Thymus (tissue), 11 donors: ENCODE measurements around the gene PLTP. TPM values are rescaled to one million over a fixed set of nuclear protein-coding genes. Genes with fewer than 3 reads are reported as not detected.
"Not testable (repeated sequence)": the region's sequence is repeated elsewhere in the genome, so short reads cannot be mapped to it uniquely, and the experiment has no call there.

Experiments
- DNase-seq, 9 donors: peaks; one replicate each; pipeline ENCODE4 v3.0.0-alpha.2; 2013; ENCODE audit warnings: low spot score in 9 of 9, low read depth in 6 of 9, missing footprints in 1 of 9
- H3K27ac ChIP-seq, 2 donors: one replicate each; pipeline ENCODE4 v1.5.1; 2013; ENCODE audit warnings: control low read depth in 1 of 2, low read depth in 1 of 2, low read length in 1 of 2, mild to moderate bottlenecking in 1 of 2, moderate library complexity in 1 of 2
- H3K27me3 ChIP-seq, 2 donors: one replicate each; pipeline ENCODE4 v1.5.1; 2013; ENCODE audit warnings: low read length in 1 of 2; ENCODE audit not compliant: control insufficient read depth in 2 of 2, insufficient read depth in 1 of 2
- H3K36me3 ChIP-seq, 2 donors: one replicate each; pipeline ENCODE4 v1.5.1; 2013; ENCODE audit warnings: low read length in 1 of 2, mild to moderate bottlenecking in 1 of 2, moderate library complexity in 1 of 2; ENCODE audit not compliant: control insufficient read depth in 2 of 2, insufficient read depth in 2 of 2
- H3K4me1 ChIP-seq, 2 donors: one replicate each; pipeline ENCODE4 v1.5.1; 2013; ENCODE audit warnings: low read length in 2 of 2; ENCODE audit not compliant: control insufficient read depth in 2 of 2, insufficient read depth in 2 of 2
- H3K4me3 ChIP-seq, 2 donors: one replicate each; pipeline ENCODE4 v1.5.1; 2013; ENCODE audit warnings: low read length in 2 of 2, control low read depth in 1 of 2, mild to moderate bottlenecking in 1 of 2
- H3K9me3 ChIP-seq, 2 donors: one replicate each; pipeline ENCODE4 v1.5.1; 2013; ENCODE audit warnings: low read length in 1 of 2, mild to moderate bottlenecking in 1 of 2; ENCODE audit not compliant: control insufficient read depth in 2 of 2, insufficient read depth in 1 of 2
- WGBS: extraction: QIAGEN DNeasy Blood & Tissue Kit; methylation state at CpG from one replicate; pipeline ENCODE4 v1.1.7; 2013; 5-methylcytosine and 5-hydroxymethylcytosine counted together
- polyA plus RNA-seq: library from polyadenylated mRNA; stranded (reverse); fragments of 200-250 nt; gene quantifications from one replicate; pipeline ENCODE4 v1.2.3, GENCODE V29; 2013
- total RNA-seq: library from RNA; stranded (reverse); fragments of 120-200 nt; gene quantifications from one replicate; pipeline ENCODE4 v1.2.4, GENCODE V29; 2013
- donor health status: healthy.

PLTP gene
- total and polyA plus RNA-seq, 2 donors = 146 to 182 TPM

DNA sequence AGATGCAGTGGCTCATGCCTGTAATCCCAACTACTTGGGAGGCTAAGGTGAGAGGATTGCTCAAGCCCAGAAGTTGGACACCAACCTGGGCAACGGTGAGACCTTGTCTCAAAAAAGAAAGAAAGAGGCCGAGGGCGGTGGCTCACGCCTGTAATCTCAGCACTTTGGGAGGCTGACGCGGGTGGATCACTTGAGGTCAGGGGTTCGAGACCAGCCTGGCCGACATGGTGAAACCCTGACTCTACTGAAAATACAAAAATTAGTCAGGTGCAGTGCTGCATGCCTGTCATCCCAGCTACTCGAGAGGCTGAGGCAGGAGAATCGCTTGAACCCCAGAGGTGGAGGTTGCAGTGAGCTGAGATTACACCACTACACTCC is 37.9 kb downstream of the PLTP start:
- H3K36me3 ChIP-seq = peaks cover 20 to 25% of the 10 kb centered on the region in 2 donors
- DNase-seq = not testable (repeated sequence)
- 98% methylated on average over 10 of the region's 10 CpGs for WGBS

GRCh38 chr20:45873409-45874103 is 38.4 kb downstream of the PLTP start:
- H3K27me3 ChIP-seq = no peaks in the 10 kb centered on the region
- no peaks in the 10 kb centered on the region for H3K9me3 ChIP-seq
- no peak overlapping the region for H3K4me3 ChIP-seq
- H3K4me1 ChIP-seq = no peaks in the 10 kb centered on the region
- peaks cover 18 to 20% of the 10 kb centered on the region in 2 donors for H3K36me3 ChIP-seq
- WGBS = 96% methylated on average over 1 of the region's 1 CpG
- no peak overlapping the region for H3K27ac ChIP-seq
- no peak for DNase-seq

More for the DNA sequence above, 37.9 kb downstream of the PLTP start:
- H3K4me1 ChIP-seq, H3K9me3 ChIP-seq, H3K4me3 ChIP-seq, H3K27ac ChIP-seq, H3K27me3 ChIP-seq: not testable (repeated sequence)

GRCh38 chr20:45872626-45873025 is 39.3 kb downstream of the PLTP start:
- no peaks in the 10 kb centered on the region for H3K4me1 ChIP-seq
- H3K27ac ChIP-seq = no peak overlapping the region
- DNase-seq = no peak
- peaks cover 10 to 11% of the 10 kb centered on the region in 2 donors for H3K36me3 ChIP-seq
- H3K9me3 ChIP-seq = no peaks in the 10 kb centered on the region
- no peaks in the 10 kb centered on the region for H3K27me3 ChIP-seq
- WGBS = 97% methylated on average over 4 of the region's 4 CpGs
- no peak overlapping the region for H3K4me3 ChIP-seq

DNA sequence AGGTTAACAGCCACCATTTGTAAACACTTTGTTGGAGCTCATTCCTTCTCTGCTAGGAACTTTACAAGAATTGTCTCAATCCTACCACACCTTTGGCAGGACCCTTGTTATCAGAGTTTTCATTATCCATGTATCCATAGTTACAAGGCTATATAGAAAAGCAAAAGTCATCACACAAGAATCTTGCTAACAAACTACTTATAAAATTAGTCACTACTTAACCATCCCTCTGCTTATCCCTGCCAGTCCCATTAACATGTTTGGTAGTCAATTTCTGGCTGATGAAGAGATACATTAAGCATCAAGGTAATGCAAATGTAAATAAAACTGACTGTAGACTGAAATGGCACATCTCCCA is 44.2 kb downstream of the PLTP start:
- Histone ChIP-seq H3K4me3 (no peak overlapping the region), H3K4me1 (no peaks in the 10 kb centered on the region), H3K9me3 (no peaks in the 10 kb centered on the region), H3K27me3 (no peaks in the 10 kb centered on the region), H3K36me3 (no peaks in the 10 kb centered on the region), H3K27ac (no peak overlapping the region)
- DNase-seq = no peak

DNA sequence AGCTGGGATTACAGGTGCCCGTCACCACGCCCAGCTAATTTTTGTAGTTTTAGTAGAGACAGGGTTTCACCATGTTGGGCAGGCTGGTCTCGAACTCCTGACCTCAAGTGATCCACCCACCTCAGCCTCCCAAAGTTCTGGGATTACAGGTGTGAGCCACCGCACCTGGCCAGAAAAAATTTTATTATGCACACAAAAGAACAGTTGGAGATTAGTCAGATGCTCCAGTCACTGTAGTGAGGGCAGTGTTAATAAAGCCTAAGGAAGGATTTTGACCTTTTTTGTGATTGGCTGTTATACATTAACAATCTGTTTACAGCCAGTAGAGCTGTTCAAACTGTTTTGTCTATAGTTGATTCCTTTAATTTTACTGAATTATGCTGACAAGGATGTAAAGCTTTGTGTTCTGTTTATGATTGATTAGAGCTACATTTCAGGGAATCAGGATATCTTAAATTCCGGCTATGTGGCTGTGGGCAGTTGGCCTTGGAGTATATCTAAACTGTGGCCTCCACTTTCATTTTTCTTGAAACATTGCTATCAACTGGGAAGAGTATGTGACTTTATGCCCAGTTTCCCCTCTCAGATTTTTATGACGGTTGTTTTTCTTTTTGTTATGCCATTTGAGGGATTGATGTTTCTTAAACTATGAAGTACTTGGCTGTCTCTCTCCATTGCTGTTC is 44.7 kb downstream of the PLTP start:
- no peak overlapping the region for H3K4me3 ChIP-seq
- no peaks in the 10 kb centered on the region for H3K27me3 ChIP-seq
- no peak for DNase-seq
- H3K36me3 ChIP-seq = no peaks in the 10 kb centered on the region
- no peaks in the 10 kb centered on the region for H3K9me3 ChIP-seq
- WGBS = 97% methylated on average over 6 of the region's 6 CpGs
- H3K27ac ChIP-seq = no peak overlapping the region
- no peaks in the 10 kb centered on the region for H3K4me1 ChIP-seq

DNA sequence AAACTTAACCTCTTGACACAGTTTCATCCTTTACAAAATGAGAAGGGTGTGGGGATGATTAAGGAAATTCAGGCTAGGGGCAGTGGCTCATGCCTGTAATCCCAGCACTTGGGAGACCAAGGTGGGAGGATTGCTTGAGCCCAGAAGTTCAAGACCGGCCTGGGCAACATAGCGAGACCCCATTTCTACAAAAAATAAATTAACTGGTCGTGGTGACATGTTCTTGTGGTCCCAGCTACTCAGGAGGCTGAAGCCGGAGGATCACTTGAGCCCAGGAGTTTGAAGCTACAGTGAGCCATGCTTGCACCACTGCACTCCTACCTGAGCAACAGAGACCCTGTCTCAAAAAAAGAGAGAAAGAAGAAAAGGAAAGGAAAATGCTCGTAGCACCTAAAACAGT is 45.5 kb downstream of the PLTP start:
- over 99% methylated on average over 5 of the region's 5 CpGs for WGBS
- no peaks in the 10 kb centered on the region for H3K4me1 ChIP-seq

DNA sequence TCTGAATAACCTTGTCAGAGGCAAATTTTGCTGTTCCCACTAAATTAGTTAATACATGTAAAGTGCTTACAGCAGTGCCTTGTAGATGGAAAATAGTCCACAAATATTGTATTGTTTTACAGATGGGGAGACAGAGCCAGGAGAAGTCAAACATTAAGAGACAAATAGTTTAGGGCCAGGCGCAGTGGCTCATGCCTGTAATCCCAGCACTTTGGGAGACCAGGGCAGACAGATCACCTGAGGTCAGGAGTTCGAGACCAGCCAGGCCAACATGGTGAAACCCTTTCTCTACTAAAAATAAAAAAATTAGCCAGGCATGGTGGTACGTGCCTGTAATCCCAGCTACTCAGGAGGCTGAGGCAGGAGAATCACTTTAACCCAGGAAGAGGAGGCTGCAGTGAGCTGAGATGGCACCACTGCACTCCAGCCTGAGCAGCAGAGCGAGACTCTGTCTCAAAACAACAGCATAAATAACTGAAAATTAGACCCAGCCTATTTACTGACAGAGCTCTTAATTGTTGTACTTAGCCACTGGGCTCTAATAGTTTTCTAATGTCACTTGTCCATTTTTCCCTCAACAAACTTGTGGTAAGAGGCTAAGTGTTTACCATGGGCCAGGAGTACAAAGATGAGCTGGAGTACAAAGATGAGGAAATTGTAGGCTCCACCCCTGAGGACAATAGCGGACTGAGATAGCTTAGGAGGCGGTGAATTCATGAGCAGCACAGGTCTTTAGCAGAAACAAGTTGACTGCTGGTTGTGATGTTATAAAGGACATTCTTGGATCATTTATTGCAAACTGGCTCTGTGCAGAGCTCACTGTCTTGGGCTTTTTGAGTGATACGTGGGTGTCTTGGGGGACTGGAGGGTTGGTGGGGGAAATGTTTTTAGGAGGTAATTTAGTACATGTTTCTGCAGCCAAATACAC is 48.1 kb downstream of the PLTP start:
- Histone ChIP-seq H3K36me3 (no peaks in the 10 kb centered on the region), H3K27ac (no peak overlapping the region), H3K27me3 (no peaks in the 10 kb centered on the region), H3K9me3 (no peaks in the 10 kb centered on the region), H3K4me3 (no peak overlapping the region), H3K4me1 (peaks cover 0 to 2% of the 10 kb centered on the region in 2 donors)
- WGBS = 98% methylated on average over 7 of the region's 7 CpGs
- no peak for DNase-seq

More for the DNA sequence above, 45.5 kb downstream of the PLTP start:
- no peaks in the 10 kb centered on the region for H3K27me3 ChIP-seq
- H3K36me3 ChIP-seq = no peaks in the 10 kb centered on the region
- H3K4me3 ChIP-seq = no peak overlapping the region
- DNase-seq = no peak
- H3K9me3 ChIP-seq = no peaks in the 10 kb centered on the region
- no peak overlapping the region for H3K27ac ChIP-seq

GRCh38 chr20:45861221-45862075 is 50.5 kb downstream of the PLTP start:
- H3K27ac ChIP-seq = no peak overlapping the region
- H3K36me3 ChIP-seq = no peaks in the 10 kb centered on the region
- H3K9me3 ChIP-seq = no peaks in the 10 kb centered on the region
- H3K27me3 ChIP-seq = no peaks in the 10 kb centered on the region
- no peak overlapping the region for H3K4me3 ChIP-seq
- DNase-seq = no peak
- peaks cover 10 to 13% of the 10 kb centered on the region in 2 donors for H3K4me1 ChIP-seq
- 97% methylated on average over 7 of the region's 7 CpGs for WGBS
